Gastroesophageal sphincter (tissue), 3 donors: ENCODE results near the gene L3MBTL4.

ENCODE experiments used
- EP300 ChIP-seq: sonication (generic); formaldehyde crosslinking; IDR thresholded peaks from one replicate; pipeline ENCODE4 v1.6.1; 2017; ENCODE audit warnings: antibody characterized with exemption, mild to moderate bottlenecking
- TF ChIP-seq, protein P1 (sequence below), 4 experiments: fragments of 200-600 bp in 2 of 4; fragments of 450-650 bp in 2 of 4; sonication (generic) in 1 of 4; IDR thresholded peaks; one replicate each; pipeline ENCODE4 v1.5.1; 2017 to 2019; ENCODE audit warnings: antibody characterized with exemption in 4 of 4, mild to moderate bottlenecking in 2 of 4, moderate library complexity in 2 of 4

DNA sequence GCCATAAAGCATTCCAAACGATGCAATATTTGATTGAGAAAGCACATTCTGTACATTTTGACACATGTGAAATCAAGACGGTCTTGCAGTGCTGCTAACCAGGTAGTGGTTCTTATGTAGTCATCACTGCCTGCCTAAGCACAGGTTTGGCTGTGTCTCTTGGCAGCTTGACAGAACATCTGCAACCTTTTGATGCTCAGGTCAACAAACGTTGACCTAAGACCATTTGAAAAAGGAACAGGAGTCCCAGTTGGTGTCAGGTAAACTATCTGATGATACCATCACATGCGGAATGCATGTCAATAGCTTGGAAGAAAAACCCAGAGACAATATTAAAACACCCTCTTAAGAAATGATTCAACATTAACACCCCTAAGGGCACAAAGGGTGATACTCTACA lies 80.7 kb downstream of the L3MBTL4 start:
- no peak for TF ChIP-seq EP300
- TF ChIP-seq, protein P1, sequence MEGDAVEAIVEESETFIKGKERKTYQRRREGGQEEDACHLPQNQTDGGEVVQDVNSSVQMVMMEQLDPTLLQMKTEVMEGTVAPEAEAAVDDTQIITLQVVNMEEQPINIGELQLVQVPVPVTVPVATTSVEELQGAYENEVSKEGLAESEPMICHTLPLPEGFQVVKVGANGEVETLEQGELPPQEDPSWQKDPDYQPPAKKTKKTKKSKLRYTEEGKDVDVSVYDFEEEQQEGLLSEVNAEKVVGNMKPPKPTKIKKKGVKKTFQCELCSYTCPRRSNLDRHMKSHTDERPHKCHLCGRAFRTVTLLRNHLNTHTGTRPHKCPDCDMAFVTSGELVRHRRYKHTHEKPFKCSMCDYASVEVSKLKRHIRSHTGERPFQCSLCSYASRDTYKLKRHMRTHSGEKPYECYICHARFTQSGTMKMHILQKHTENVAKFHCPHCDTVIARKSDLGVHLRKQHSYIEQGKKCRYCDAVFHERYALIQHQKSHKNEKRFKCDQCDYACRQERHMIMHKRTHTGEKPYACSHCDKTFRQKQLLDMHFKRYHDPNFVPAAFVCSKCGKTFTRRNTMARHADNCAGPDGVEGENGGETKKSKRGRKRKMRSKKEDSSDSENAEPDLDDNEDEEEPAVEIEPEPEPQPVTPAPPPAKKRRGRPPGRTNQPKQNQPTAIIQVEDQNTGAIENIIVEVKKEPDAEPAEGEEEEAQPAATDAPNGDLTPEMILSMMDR (IDR thresholded peaks at IDR 0.05) = no peak
